Liver (tissue), 3 donors: ENCODE measurements around the gene PNMA1.

Experiments used
- ATF3 ChIP-seq: IDR thresholded peaks from 2 replicates; pipeline ENCODE4 v1.6.1; 2016; ENCODE audit warnings: antibody characterized with exemption
- CTCF ChIP-seq: fragments of 150-350 bp; IDR thresholded peaks from 2 replicates; pipeline ENCODE4 v1.5.1; 2017; ENCODE audit warnings: improper control_type of control experiment, low read depth, low read length; ENCODE audit not compliant: missing input control
- GABPA ChIP-seq, 2 donors: IDR thresholded peaks in 1 of 2; conservative IDR thresholded peaks in 1 of 2; 2 replicates each; pipeline ENCODE4 v1.6.1; 2016; ENCODE audit warnings: antibody characterized with exemption in 2 of 2, mild to moderate bottlenecking in 1 of 2, moderate library complexity in 1 of 2
- MAX ChIP-seq: IDR thresholded peaks from 2 replicates; pipeline ENCODE4 v1.6.1; 2016; ENCODE audit warnings: antibody characterized with exemption
- NR2F2 ChIP-seq: IDR thresholded peaks from 2 replicates; pipeline ENCODE4 v1.6.1; 2016; ENCODE audit warnings: antibody characterized with exemption
- RAD21 ChIP-seq, 2 donors: IDR thresholded peaks; 2 replicates each; pipeline ENCODE4 v1.6.1; 2016; ENCODE audit warnings: antibody characterized with exemption in 2 of 2, mild to moderate bottlenecking in 2 of 2
- REST ChIP-seq: IDR thresholded peaks from 2 replicates; pipeline ENCODE4 v1.6.1; 2016; ENCODE audit warnings: antibody characterized with exemption, mild to moderate bottlenecking
- SP1 ChIP-seq: IDR thresholded peaks from 2 replicates; pipeline ENCODE4 v1.6.1; 2018; ENCODE audit warnings: antibody characterized with exemption, mild to moderate bottlenecking
- TAF1 ChIP-seq: conservative IDR thresholded peaks from 2 replicates; pipeline ENCODE4 v1.6.1; 2016; ENCODE audit warnings: antibody characterized with exemption, mild to moderate bottlenecking
- donor health status: healthy.
- donor health status: healthy.

- no peak for TF ChIP-seq RAD21 (IDR thresholded peaks at IDR 0.05)
- TF ChIP-seq CTCF = no peak
- TF ChIP-seq NR2F2 = no peak
- no peak for TF ChIP-seq MAX
- no peak for TF ChIP-seq GABPA (IDR thresholded peaks at IDR 0.05 in 1 of 2, conservative IDR thresholded peaks at IDR 0.05 in 1 of 2)
- TF ChIP-seq REST = no peak
- TF ChIP-seq SP1 = no peak
- TF ChIP-seq ATF3 = no peak
- no peak for TF ChIP-seq TAF1
These were observed 40.0 kb upstream of the PNMA1 start for GRCh38 chr14:73753887-73754795.
